ENCODE data around the gene SUPT16H. TPM values are rescaled to one million over a fixed set of nuclear protein-coding genes. Genes with fewer than 3 reads are reported as not detected.

SUPT16H gene
- total RNA-seq, 1 donor from 2014 or later = 198 TPM

DNA sequence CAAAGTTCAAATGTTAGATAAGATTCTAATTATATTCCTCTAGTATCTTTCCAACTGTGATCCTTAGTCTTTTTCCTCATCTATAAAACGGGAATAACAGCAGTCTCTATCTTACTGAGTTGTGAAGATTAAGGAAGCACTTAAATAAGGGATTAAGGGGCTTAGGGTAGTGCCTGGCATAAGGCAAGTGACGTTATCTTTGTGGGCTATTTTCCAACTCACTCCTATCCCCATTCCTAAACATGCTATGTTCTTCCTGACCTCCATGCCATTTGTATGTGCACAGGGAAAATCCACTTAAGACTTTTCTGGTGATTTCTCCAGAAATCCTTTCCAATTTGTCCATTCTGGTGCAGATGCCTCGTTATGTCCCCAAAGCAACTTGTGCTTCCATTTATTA lies 33.3 kb downstream of the SUPT16H start:
- Mint-ChIP-seq H3K27me3 (ENCODE audit: insufficient read depth, low read depth) (peaks cover 4% of the 10 kb centered on the region), H3K4me3 (no peak overlapping the region), H3K36me3 (peaks cover 31% of the 10 kb centered on the region), H3K27ac (no peak overlapping the region), H3K4me1 (no peaks in the 10 kb centered on the region), H3K9me3 (no peaks in the 10 kb centered on the region)
- TF ChIP-seq EZH2 (IDR thresholded peaks at IDR 0.05) (no peak), EZH2phosphoT487 (IDR thresholded peaks at IDR 0.05) (no peak)
- TF ChIP-seq, protein P1, sequence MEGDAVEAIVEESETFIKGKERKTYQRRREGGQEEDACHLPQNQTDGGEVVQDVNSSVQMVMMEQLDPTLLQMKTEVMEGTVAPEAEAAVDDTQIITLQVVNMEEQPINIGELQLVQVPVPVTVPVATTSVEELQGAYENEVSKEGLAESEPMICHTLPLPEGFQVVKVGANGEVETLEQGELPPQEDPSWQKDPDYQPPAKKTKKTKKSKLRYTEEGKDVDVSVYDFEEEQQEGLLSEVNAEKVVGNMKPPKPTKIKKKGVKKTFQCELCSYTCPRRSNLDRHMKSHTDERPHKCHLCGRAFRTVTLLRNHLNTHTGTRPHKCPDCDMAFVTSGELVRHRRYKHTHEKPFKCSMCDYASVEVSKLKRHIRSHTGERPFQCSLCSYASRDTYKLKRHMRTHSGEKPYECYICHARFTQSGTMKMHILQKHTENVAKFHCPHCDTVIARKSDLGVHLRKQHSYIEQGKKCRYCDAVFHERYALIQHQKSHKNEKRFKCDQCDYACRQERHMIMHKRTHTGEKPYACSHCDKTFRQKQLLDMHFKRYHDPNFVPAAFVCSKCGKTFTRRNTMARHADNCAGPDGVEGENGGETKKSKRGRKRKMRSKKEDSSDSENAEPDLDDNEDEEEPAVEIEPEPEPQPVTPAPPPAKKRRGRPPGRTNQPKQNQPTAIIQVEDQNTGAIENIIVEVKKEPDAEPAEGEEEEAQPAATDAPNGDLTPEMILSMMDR (IDR thresholded peaks at IDR 0.05) = no peak
- H3K4me3 ChIP-seq = no peak overlapping the region
- no peak overlapping the region for H3K9ac ChIP-seq
- no peaks in the 10 kb centered on the region for H3K79me2 ChIP-seq (ENCODE audit: low read depth)
- no peaks in the 10 kb centered on the region for H3K4me1 ChIP-seq
- peaks cover 47% of the 10 kb centered on the region for H3F3A ChIP-seq (ENCODE audit: low read depth)
- H3K27ac ChIP-seq = peak overlapping the region; percentile 74
- no peaks in the 10 kb centered on the region for H3K9me3 ChIP-seq (ENCODE audit: low read depth)
- no peak for DNase-seq (ENCODE audit: low spot score)
- no peaks in the 10 kb centered on the region for H3K27me3 ChIP-seq
- no peak overlapping the region for H3K4me2 ChIP-seq
- H3K36me3 ChIP-seq = peaks cover 29% of the 10 kb centered on the region
- H2AFZ ChIP-seq (replicated peaks) = no peak overlapping the region
- peaks cover 8% of the 10 kb centered on the region for H4K20me1 ChIP-seq (ENCODE audit: low read depth)

DNA sequence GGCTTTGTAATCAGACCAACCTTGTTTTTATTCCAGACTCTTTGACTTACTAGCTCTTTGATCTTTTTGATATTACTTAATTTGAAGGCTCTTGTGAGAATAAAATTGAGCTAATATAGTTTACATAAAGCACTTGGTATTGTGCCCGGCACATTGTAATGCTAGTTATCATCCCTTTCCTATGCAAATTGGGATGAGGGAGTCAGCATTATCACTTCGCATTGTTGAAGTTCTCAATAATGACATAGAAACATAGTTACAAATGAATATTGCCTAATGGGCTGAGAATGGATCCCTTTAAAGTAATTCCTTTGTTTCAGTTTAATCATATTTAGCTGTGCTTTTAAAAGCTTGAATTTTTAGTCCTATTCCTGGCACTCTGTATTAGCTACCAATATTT lies 36.6 kb downstream of the SUPT16H start:
- peaks cover 8% of the 10 kb centered on the region for H4K20me1 ChIP-seq (ENCODE audit: low read depth)
- Mint-ChIP-seq H3K27ac (no peak overlapping the region), H3K9me3 (no peaks in the 10 kb centered on the region), H3K27me3 (ENCODE audit: insufficient read depth, low read depth) (peaks cover 2% of the 10 kb centered on the region), H3K4me3 (no peak overlapping the region), H3K4me1 (no peaks in the 10 kb centered on the region), H3K36me3 (peaks cover 10% of the 10 kb centered on the region)
- no peaks in the 10 kb centered on the region for H3K27me3 ChIP-seq
- no peak overlapping the region for H2AFZ ChIP-seq (replicated peaks)
- H3K27ac ChIP-seq = no peak overlapping the region
- H3K4me2 ChIP-seq = no peak overlapping the region
- DNase-seq (ENCODE audit: low spot score) = no peak
- H3K4me1 ChIP-seq = no peaks in the 10 kb centered on the region
- H3K9ac ChIP-seq = no peak overlapping the region
- H3K9me3 ChIP-seq (ENCODE audit: low read depth) = no peaks in the 10 kb centered on the region
- no peak for TF ChIP-seq EZH2phosphoT487 (IDR thresholded peaks at IDR 0.05)
- no peak for TF ChIP-seq EZH2 (IDR thresholded peaks at IDR 0.05)
- TF ChIP-seq, protein P1 (IDR thresholded peaks at IDR 0.05) = no peak
- H3K79me2 ChIP-seq (ENCODE audit: low read depth) = no peaks in the 10 kb centered on the region
- peaks cover 7% of the 10 kb centered on the region for H3K36me3 ChIP-seq
- no peak overlapping the region for H3K4me3 ChIP-seq
- H3F3A ChIP-seq (ENCODE audit: low read depth) = peaks cover 26% of the 10 kb centered on the region

DNA sequence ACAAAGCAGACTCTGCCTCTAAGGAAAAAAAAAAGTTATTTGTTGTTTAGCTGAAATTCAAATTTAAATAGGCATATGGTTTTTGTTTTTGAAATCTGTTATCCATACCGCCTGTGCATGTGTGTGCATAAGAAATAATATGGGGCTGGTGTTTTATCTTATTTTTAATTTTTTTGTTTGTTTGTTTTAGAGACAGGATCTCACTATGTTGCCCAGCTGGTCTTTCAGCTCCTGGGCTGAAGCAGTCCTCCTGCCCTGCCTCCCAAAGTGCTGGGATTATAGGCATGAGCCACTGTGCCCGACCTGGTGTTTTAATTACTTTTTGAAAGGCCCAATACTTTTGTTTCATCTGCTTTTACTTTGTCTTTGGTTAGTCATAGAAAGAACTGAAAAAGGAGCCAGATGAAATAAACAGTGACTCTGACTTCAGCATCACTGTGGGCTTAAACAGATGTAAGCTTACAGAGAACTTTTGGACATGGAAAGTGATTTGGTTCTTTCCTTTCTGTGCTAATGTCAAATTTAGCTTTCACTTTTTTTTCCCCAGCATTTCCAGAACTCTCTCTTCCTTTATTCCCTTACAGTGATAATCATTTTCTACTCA lies 37.2 kb downstream of the SUPT16H start:
- no peak overlapping the region for H3K4me2 ChIP-seq

More for the DNA sequence above, 37.2 kb downstream of the SUPT16H start:
- Mint-ChIP-seq H3K36me3 (peaks cover 4% of the 10 kb centered on the region), H3K27me3 (ENCODE audit: insufficient read depth, low read depth) (peaks cover 2% of the 10 kb centered on the region), H3K4me1 (no peaks in the 10 kb centered on the region), H3K4me3 (no peak overlapping the region), H3K9me3 (no peaks in the 10 kb centered on the region), H3K27ac (no peak overlapping the region)
- peaks cover 8% of the 10 kb centered on the region for H4K20me1 ChIP-seq (ENCODE audit: low read depth)
- no peak overlapping the region for H3K4me3 ChIP-seq
- H3K79me2 ChIP-seq (ENCODE audit: low read depth) = no peaks in the 10 kb centered on the region
- H3K9ac ChIP-seq = no peak overlapping the region
- H2AFZ ChIP-seq (replicated peaks) = no peak overlapping the region
- H3K4me1 ChIP-seq = no peaks in the 10 kb centered on the region
- H3F3A ChIP-seq (ENCODE audit: low read depth) = peaks cover 21% of the 10 kb centered on the region
- peaks cover 7% of the 10 kb centered on the region for H3K36me3 ChIP-seq
- no peak for DNase-seq (ENCODE audit: low spot score)
- H3K27ac ChIP-seq = no peak overlapping the region
- TF ChIP-seq, protein P1 (IDR thresholded peaks at IDR 0.05) = no peak
- no peak for TF ChIP-seq EZH2 (IDR thresholded peaks at IDR 0.05)
- TF ChIP-seq EZH2phosphoT487 (IDR thresholded peaks at IDR 0.05) = no peak
- no peaks in the 10 kb centered on the region for H3K27me3 ChIP-seq
- H3K9me3 ChIP-seq (ENCODE audit: low read depth) = no peaks in the 10 kb centered on the region

Data from neural progenitor cell (in vitro differentiated cells).